Stomach (tissue), 4 donors: ENCODE measurements around the gene MRPS6.

Experiments
- CTCF ChIP-seq, 7 experiments: fragments of 450-650 bp in 4 of 7; fragments of 200-600 bp in 3 of 7; sonication (generic) in 3 of 7; IDR thresholded peaks; one replicate each; pipeline ENCODE4 v1.5.1; 2016 to 2019; ENCODE audit warnings: antibody characterized with exemption in 7 of 7, control low read depth in 2 of 7, mild to moderate bottlenecking in 1 of 7
- EP300 ChIP-seq: sonication (generic); formaldehyde crosslinking; IDR thresholded peaks from one replicate; pipeline ENCODE4 v1.6.1; 2017; ENCODE audit warnings: antibody characterized with exemption
- POLR2A ChIP-seq, 4 donors: fragments of 450-650 bp; IDR thresholded peaks; one replicate each; pipeline ENCODE4 v1.6.1; 2016; ENCODE audit warnings: antibody characterized with exemption in 4 of 4, control low read depth in 2 of 4, mild to moderate bottlenecking in 1 of 4, moderate library complexity in 1 of 4

DNA sequence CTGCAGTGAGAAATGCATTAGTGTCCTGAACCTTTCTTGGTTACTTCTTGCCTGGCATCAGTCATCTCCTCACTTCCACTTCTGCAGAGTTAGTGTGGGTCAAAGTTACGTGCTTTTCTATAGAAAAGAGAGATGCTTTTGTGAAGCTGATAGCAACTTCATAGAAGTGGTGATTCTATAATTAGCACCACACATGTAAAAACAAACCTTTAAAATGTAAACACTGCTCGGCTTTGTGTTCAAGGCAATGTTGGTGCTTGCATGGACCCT lies 57.3 kb downstream of the MRPS6 start:
- TF ChIP-seq CTCF (IDR thresholded peaks at IDR 0.05) = no peak
- TF ChIP-seq EP300 = no peak
- no peak for TF ChIP-seq POLR2A (IDR thresholded peaks at IDR 0.05)
